HAP-1 (cell line): Measurements from ENCODE around the gene THOC6.

Experiments
- DNase-seq, 2 experiments: peaks; one replicate each; pipeline ENCODE4 v3.0.0-alpha.2; 2016 to 2020; ENCODE audit warnings: low spot score in 2 of 2
- H3K27me3 ChIP-seq: fragments of 250-450 bp; sonication (Bioruptor Pico); 2 replicates; pipeline ENCODE4 v1.5.1; 2020; ENCODE audit warnings: low read depth, mild to moderate bottlenecking, moderate library complexity
- H3K36me3 ChIP-seq: fragments of 250-450 bp; sonication (Bioruptor Pico); replicated peaks from 2 replicates; pipeline ENCODE4 v1.5.1; 2020; ENCODE audit warnings: mild to moderate bottlenecking
- H3K4me1 ChIP-seq: fragments of 250-450 bp; sonication (Bioruptor Pico); 2 replicates; pipeline ENCODE4 v1.5.1; 2020; ENCODE audit warnings: mild to moderate bottlenecking
- H3K4me3 ChIP-seq: fragments of 250-450 bp; sonication (Bioruptor Pico); 2 replicates; pipeline ENCODE4 v1.5.1; 2020; ENCODE audit warnings: mild to moderate bottlenecking, moderate library complexity
- H3K9me3 ChIP-seq: fragments of 250-450 bp; sonication (Bioruptor Pico); 2 replicates; pipeline ENCODE4 v1.5.1; 2020; ENCODE audit warnings: mild to moderate bottlenecking, moderate library complexity
- in situ Hi-C: fragments of 300-500 bp; cut with MboI; formaldehyde crosslinking; loops from 3 replicates; pipeline ENCODE4 v1.14.3; 2020; ENCODE audit warnings: low sequenced_read_pairs, inconsistent platforms, mixed read lengths

THOC6 gene

GRCh38 chr16:3025032-3026002, 1.5 kb downstream of the THOC6 start:
- no peak for DNase-seq
- H3K9me3 ChIP-seq = no peaks in the 10 kb centered on the region
- in situ Hi-C loops = no loop called here
- peaks cover 25% of the 10 kb centered on the region for H3K4me1 ChIP-seq
- peaks cover 26% of the 10 kb centered on the region for H3K36me3 ChIP-seq
- H3K27me3 ChIP-seq = peaks cover 18% of the 10 kb centered on the region
- H3K4me3 ChIP-seq = no peak overlapping the region

GRCh38 chr16:3026003-3026378, 2.2 kb downstream of the THOC6 start:
- Histone ChIP-seq H3K36me3 (peaks cover 26% of the 10 kb centered on the region), H3K4me3 (no peak overlapping the region), H3K4me1 (peaks cover 25% of the 10 kb centered on the region), H3K27me3 (peaks cover 23% of the 10 kb centered on the region), H3K9me3 (no peaks in the 10 kb centered on the region)
- DNase-seq = no peak
- in situ Hi-C loops = no loop called here

- H3K36me3 ChIP-seq = peaks cover 22% of the 10 kb centered on the region
- no peak overlapping the region for H3K4me3 ChIP-seq
- H3K27me3 ChIP-seq = peaks cover 24% of the 10 kb centered on the region
- no peaks in the 10 kb centered on the region; the same call in 1 of the 2 replicates for H3K9me3 ChIP-seq
- in situ Hi-C loops = no loop called here
- no peak for DNase-seq
- peaks cover 21% of the 10 kb centered on the region for H3K4me1 ChIP-seq
These were observed 3.0 kb downstream of the THOC6 start for GRCh38 chr16:3026609-3027488.

GRCh38 chr16:3027489-3027795, 3.6 kb downstream of the THOC6 start:
- DNase-seq = no peak
- Histone ChIP-seq H3K27me3 (peaks cover 30% of the 10 kb centered on the region), H3K36me3 (peaks cover 19% of the 10 kb centered on the region), H3K4me3 (no peak overlapping the region), H3K4me1 (peaks cover 15% of the 10 kb centered on the region), H3K9me3 (no peaks in the 10 kb centered on the region; the same call in 1 of the 2 replicates)
- in situ Hi-C loops = no loop called here

GRCh38 chr16:3027983-3028715, 4.3 kb downstream of the THOC6 start:
- H3K4me1 ChIP-seq = peaks cover 8% of the 10 kb centered on the region
- H3K9me3 ChIP-seq = no peaks in the 10 kb centered on the region; the same call in 1 of the 2 replicates
- peaks cover 19% of the 10 kb centered on the region for H3K36me3 ChIP-seq
- no peak overlapping the region for H3K4me3 ChIP-seq
- in situ Hi-C loops = no loop called here
- DNase-seq = peak; percentile 77 to 93
- H3K27me3 ChIP-seq = peaks cover 37% of the 10 kb centered on the region

- in situ Hi-C loops = no loop called here
- Histone ChIP-seq H3K9me3 (no peaks in the 10 kb centered on the region; the same call in 1 of the 2 replicates), H3K36me3 (peaks cover 19% of the 10 kb centered on the region), H3K4me3 (no peak overlapping the region), H3K27me3 (peaks cover 44% of the 10 kb centered on the region), H3K4me1 (peaks cover 3% of the 10 kb centered on the region; the same call in 1 of the 2 replicates)
- no peak for DNase-seq
These were observed 5.0 kb downstream of the THOC6 start for GRCh38 chr16:3028716-3029319.

- Histone ChIP-seq H3K36me3 (peaks cover 19% of the 10 kb centered on the region), H3K4me3 (no peak overlapping the region), H3K4me1 (peaks cover 3% of the 10 kb centered on the region; the same call in 1 of the 2 replicates), H3K27me3 (peaks cover 52% of the 10 kb centered on the region), H3K9me3 (no peaks in the 10 kb centered on the region; the same call in 1 of the 2 replicates)
- in situ Hi-C loops = no loop called here
- DNase-seq = peak in 1 of 2 experiments; percentile 46
These were observed 5.8 kb downstream of the THOC6 start for GRCh38 chr16:3029491-3030221.

GRCh38 chr16:3030222-3031212, 6.7 kb downstream of the THOC6 start:
- H3K36me3 ChIP-seq = peaks cover 19% of the 10 kb centered on the region
- H3K27me3 ChIP-seq = peaks cover 59% of the 10 kb centered on the region
- H3K9me3 ChIP-seq = no peaks in the 10 kb centered on the region; the same call in 1 of the 2 replicates
- H3K4me1 ChIP-seq = peaks cover 3% of the 10 kb centered on the region; the same call in 1 of the 2 replicates
- in situ Hi-C loops = no loop called here
- no peak overlapping the region for H3K4me3 ChIP-seq
- no peak for DNase-seq

GRCh38 chr16:3032624-3033023, 8.8 kb downstream of the THOC6 start:
- Histone ChIP-seq H3K9me3 (no peaks in the 10 kb centered on the region; the same call in 1 of the 2 replicates), H3K36me3 (no peaks in the 10 kb centered on the region), H3K27me3 (peaks cover 80% of the 10 kb centered on the region), H3K4me1 (peaks cover 3% of the 10 kb centered on the region; the same call in 1 of the 2 replicates), H3K4me3 (no peak overlapping the region)
- DNase-seq = no peak
- in situ Hi-C loops = no loop called here

GRCh38 chr16:3035289-3035971, 11.6 kb downstream of the THOC6 start:
- in situ Hi-C loops = no loop called here
- peaks cover 80% of the 10 kb centered on the region for H3K27me3 ChIP-seq
- H3K36me3 ChIP-seq = no peaks in the 10 kb centered on the region
- no peaks in the 10 kb centered on the region for H3K4me1 ChIP-seq
- DNase-seq = no peak
- H3K4me3 ChIP-seq = no peak overlapping the region
- no peaks in the 10 kb centered on the region; the same call in 1 of the 2 replicates for H3K9me3 ChIP-seq
